ENCODE results near the gene PLEKHA6.

DNA sequence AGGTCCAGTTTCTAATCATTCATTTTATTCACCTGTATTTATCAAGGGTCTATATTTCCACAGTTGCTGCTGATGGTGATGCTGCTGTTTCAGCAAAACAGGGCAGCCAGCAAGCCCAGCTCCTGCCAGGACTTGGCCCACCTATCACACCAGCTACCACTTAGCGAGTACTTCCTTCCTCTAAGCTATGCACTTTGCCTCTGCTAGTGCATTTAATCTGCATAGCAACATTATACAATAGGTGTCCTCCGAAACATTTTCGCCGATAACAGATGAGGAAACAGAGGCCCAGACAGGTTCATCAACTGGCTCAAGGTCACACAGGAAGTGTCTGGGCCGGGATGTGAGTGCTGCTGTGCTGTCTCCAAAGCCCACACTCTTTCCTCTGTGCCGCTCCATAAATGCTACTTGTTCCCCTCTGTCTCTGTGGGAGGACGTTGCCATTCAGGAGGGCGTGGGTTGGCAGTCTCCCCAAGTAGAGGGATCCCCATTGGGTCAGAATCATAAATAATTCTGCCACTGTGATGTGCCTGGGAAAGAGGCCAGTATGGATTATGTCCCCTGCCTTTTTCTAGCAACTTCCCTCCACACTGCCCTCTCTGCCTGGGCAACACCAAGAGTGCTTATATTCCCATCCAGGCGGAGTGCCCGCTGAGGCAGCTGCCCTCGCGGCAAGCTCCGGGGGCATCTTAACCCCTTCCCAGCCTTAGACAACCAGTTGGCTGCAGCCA, 9.4 kb upstream of the PLEKHA6 start:
- TF ChIP-seq, protein P1, sequence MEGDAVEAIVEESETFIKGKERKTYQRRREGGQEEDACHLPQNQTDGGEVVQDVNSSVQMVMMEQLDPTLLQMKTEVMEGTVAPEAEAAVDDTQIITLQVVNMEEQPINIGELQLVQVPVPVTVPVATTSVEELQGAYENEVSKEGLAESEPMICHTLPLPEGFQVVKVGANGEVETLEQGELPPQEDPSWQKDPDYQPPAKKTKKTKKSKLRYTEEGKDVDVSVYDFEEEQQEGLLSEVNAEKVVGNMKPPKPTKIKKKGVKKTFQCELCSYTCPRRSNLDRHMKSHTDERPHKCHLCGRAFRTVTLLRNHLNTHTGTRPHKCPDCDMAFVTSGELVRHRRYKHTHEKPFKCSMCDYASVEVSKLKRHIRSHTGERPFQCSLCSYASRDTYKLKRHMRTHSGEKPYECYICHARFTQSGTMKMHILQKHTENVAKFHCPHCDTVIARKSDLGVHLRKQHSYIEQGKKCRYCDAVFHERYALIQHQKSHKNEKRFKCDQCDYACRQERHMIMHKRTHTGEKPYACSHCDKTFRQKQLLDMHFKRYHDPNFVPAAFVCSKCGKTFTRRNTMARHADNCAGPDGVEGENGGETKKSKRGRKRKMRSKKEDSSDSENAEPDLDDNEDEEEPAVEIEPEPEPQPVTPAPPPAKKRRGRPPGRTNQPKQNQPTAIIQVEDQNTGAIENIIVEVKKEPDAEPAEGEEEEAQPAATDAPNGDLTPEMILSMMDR (IDR thresholded peaks at IDR 0.05) = no peak
- no peak for TF ChIP-seq POLR2A (IDR thresholded peaks at IDR 0.05)

All from testis (tissue), 2 donors.